ENCODE data around the gene MAP2K5.

- TF ChIP-seq ESRRG (CRISPR knock-in tag; IDR thresholded peaks at IDR 0.05) (no peak), ZFP3 (CRISPR knock-in tag; IDR thresholded peaks at IDR 0.05) (no peak), PATZ1 (CRISPR knock-in tag; IDR thresholded peaks at IDR 0.05; ENCODE audit: borderline replicate concordance) (no peak), ZFP30 (CRISPR knock-in tag; IDR thresholded peaks at IDR 0.05) (no peak), OSR1 (CRISPR knock-in tag; IDR thresholded peaks at IDR 0.05) (no peak), RARB (CRISPR knock-in tag; IDR thresholded peaks at IDR 0.05) (no peak), ZNF565 (CRISPR knock-in tag; conservative IDR thresholded peaks at IDR 0.05; ENCODE audit: low read depth) (no peak), GLIS3 (CRISPR knock-in tag; IDR thresholded peaks at IDR 0.05) (no peak), TCF4 (CRISPR knock-in tag; IDR thresholded peaks at IDR 0.05; ENCODE audit: borderline replicate concordance) (no peak), ARNTL (CRISPR knock-in tag; IDR thresholded peaks at IDR 0.05; ENCODE audit: borderline replicate concordance, low read depth) (no peak), ISL1 (CRISPR knock-in tag; IDR thresholded peaks at IDR 0.05) (no peak), PPARA (CRISPR knock-in tag; IDR thresholded peaks at IDR 0.05; ENCODE audit: borderline replicate concordance) (no peak), TSHZ2 (CRISPR knock-in tag; IDR thresholded peaks at IDR 0.05) (no peak)
Observed at GRCh38 chr15:67746022-67746421, 203.5 kb downstream of the MAP2K5 start.
